HepG2 (cell line): ENCODE results near the gene NAV1. TPM values are rescaled to one million over a fixed set of nuclear protein-coding genes. Genes with fewer than 3 reads are reported as not detected.

Experiments used
- ATAC-seq: fragments of 200-7000 bp; cut with Tn5 transposase; 3 replicates; pipeline ENCODE4 v1.9.1; 2020; ENCODE audit warnings: mild to moderate bottlenecking, moderate library complexity
- BruUV-seq: library from RNA; stranded (reverse); fragments of 400-500 nt; replicated peaks from 2 replicates; lab custom pipeline; 2021; lab: Mats Ljungman, UMichigan
- CTCF ChIA-PET: fragments of 300-600 bp; formaldehyde crosslinking; extraction: SDS; loops from one replicate; lab custom pipeline; 2021; ENCODE audit warnings: low total read pairs, inconsistent platforms, low intra/inter-chr PET ratio; lab: Yijun Ruan, JAX
- POLR2A ChIA-PET: fragments of 350-600 bp; sonication (Branson Sonifier 250); formaldehyde crosslinking; loops from one replicate; lab custom pipeline; 2020; ENCODE audit warnings: antibody characterized with exemption, inconsistent platforms; lab: Yijun Ruan, JAX
- DNase-seq: peaks from one replicate; pipeline ENCODE4 v3.0.0-alpha.2; 2015; ENCODE audit warnings: low spot score
- FAIRE-seq: peaks from 3 replicates; lab custom pipeline; 2011; peaks lifted over from hg19 to GRCh38; lab: Jason Lieb, UNC
- H2AFZ ChIP-seq: one replicate; pipeline ENCODE4 v1.6.1; 2011; ENCODE audit warnings: low read length, inconsistent platforms
- H3K27ac ChIP-seq: fragments of 300-600 bp; 3 replicates; pipeline ENCODE4 v1.8.0; 2011; ENCODE audit warnings: mixed run types, mild to moderate bottlenecking, mixed read lengths, low read length, inconsistent platforms; ENCODE audit not compliant: insufficient read depth; ENCODE audit errors: extremely low read length
- H3K27me3 ChIP-seq, 2 experiments: fragments of 200-600 bp in 1 of 2; 2 replicates in 1 of 2; 3 replicates in 1 of 2; pipeline versions ENCODE4 v1.6.0 to v1.8.0; 2011; ENCODE audit warnings: low read length in 2 of 2, mild to moderate bottlenecking in 2 of 2, moderate library complexity in 2 of 2, inconsistent platforms in 1 of 2; ENCODE audit not compliant: insufficient read depth in 2 of 2, control insufficient read depth in 1 of 2
- H3K36me3 ChIP-seq, 2 experiments: fragments of 200-600 bp in 1 of 2; replicated peaks in 1 of 2; 2 replicates in 1 of 2; 3 replicates in 1 of 2; pipeline versions ENCODE4 v1.5.1 to v1.8.0; 2011; ENCODE audit warnings: low read length in 2 of 2, inconsistent platforms in 1 of 2; ENCODE audit not compliant: insufficient read depth in 2 of 2, control insufficient read depth in 1 of 2
- H3K4me1 ChIP-seq: 2 replicates; pipeline ENCODE4 v1.5.1; 2012; ENCODE audit warnings: low read length, inconsistent platforms; ENCODE audit not compliant: insufficient read depth
- H3K4me2 ChIP-seq: 2 replicates; pipeline ENCODE4 v1.6.0; 2011; ENCODE audit warnings: low read depth, low read length, inconsistent platforms
- H3K4me3 ChIP-seq, 3 experiments: fragments of 200-600 bp in 1 of 3; sonication (generic), shearing (Covaris generic) in 1 of 3; replicated peaks in 1 of 3; 2 replicates each; pipeline ENCODE4 v1.5.1; 2011 to 2016; ENCODE audit warnings: low read length in 3 of 3, inconsistent platforms in 2 of 3, low read depth in 2 of 3, mild to moderate bottlenecking in 2 of 3, control low read depth in 1 of 3, mixed read lengths in 1 of 3; ENCODE audit not compliant: insufficient read depth in 1 of 3
- H3K79me2 ChIP-seq: one replicate; pipeline ENCODE4 v1.6.1; 2011; ENCODE audit warnings: low read length, inconsistent platforms; ENCODE audit not compliant: insufficient read depth
- H3K9ac ChIP-seq: 2 replicates; pipeline ENCODE4 v1.6.0; 2011; ENCODE audit warnings: mild to moderate bottlenecking, low read depth, low read length, inconsistent platforms; ENCODE audit not compliant: insufficient read depth
- H3K9me3 ChIP-seq: 2 replicates; pipeline ENCODE4 v1.5.1; 2012; ENCODE audit warnings: mild to moderate bottlenecking, low read length
- H4K20me1 ChIP-seq: 2 replicates; pipeline ENCODE4 v1.6.0; 2011; ENCODE audit warnings: inconsistent platforms, mild to moderate bottlenecking, low read length, moderate library complexity; ENCODE audit not compliant: insufficient read depth
- ARNTL ChIP-seq: sonication (generic); formaldehyde crosslinking; IDR thresholded peaks from 2 replicates; pipeline ENCODE4 v1.4.0; 2020; ENCODE audit warnings: mild to moderate bottlenecking, missing genetic modification reagents
- BCL6 ChIP-seq: IDR thresholded peaks from 2 replicates; pipeline ENCODE4 v1.6.1; 2016; ENCODE audit warnings: missing genetic modification reagents, missing compliant biosample characterization
- HOXD1 ChIP-seq: sonication (generic); formaldehyde crosslinking; IDR thresholded peaks from 2 replicates; pipeline ENCODE4 v1.5.0; 2020; ENCODE audit warnings: missing genetic modification reagents
- IRX3 ChIP-seq: sonication (generic); formaldehyde crosslinking; IDR thresholded peaks from 2 replicates; pipeline ENCODE4 v1.8.1; 2023; ENCODE audit warnings: mild to moderate bottlenecking, low read depth, missing genetic modification reagents, borderline replicate concordance
- JARID2 ChIP-seq: sonication (generic); formaldehyde crosslinking; IDR thresholded peaks from 2 replicates; pipeline ENCODE4 v1.8.1; 2023; ENCODE audit warnings: missing genetic modification reagents, inconsistent platforms; ENCODE audit not compliant: insufficient replicate concordance
- TCF12 ChIP-seq, 2 experiments: fragments of 450-650 bp in 1 of 2; sonication (generic) in 1 of 2; formaldehyde crosslinking in 1 of 2; IDR thresholded peaks; 2 replicates each; pipeline versions ENCODE4 v1.6.1 to v1.8.0; 2017 to 2022; ENCODE audit warnings: antibody characterized with exemption in 1 of 2, mild to moderate bottlenecking in 1 of 2, missing genetic modification reagents in 1 of 2, moderate library complexity in 1 of 2
- ZNF629 ChIP-seq: sonication (generic); formaldehyde crosslinking; conservative IDR thresholded peaks from 2 replicates; pipeline ENCODE4 v1.5.0; 2020; ENCODE audit warnings: missing genetic modification reagents
- ZNF788 ChIP-seq: sonication (generic); formaldehyde crosslinking; IDR thresholded peaks from 2 replicates; pipeline ENCODE4 v1.5.0; 2020; ENCODE audit warnings: mild to moderate bottlenecking, missing genetic modification reagents, borderline replicate concordance
- WGBS: methylation state at CpG from one replicate; pipeline ENCODE4 v1.1.6; 2017; ENCODE audit warnings: low lambda C conversion rate; 5-methylcytosine and 5-hydroxymethylcytosine counted together
- in situ Hi-C: cut with HindIII; loops from 2 replicates; pipeline ENCODE4 v1.10.0; 2017; ENCODE audit warnings: low pct_unique_long_range_greater_than_20kb; ENCODE audit not compliant: extremely low pct_ligation_motif_present
- intact Hi-C: fragments of 100-400 bp; cut with micrococcal nuclease; formaldehyde crosslinking; loops from one replicate; pipeline ENCODE4 v1.10.0; 2022; ENCODE audit not compliant: unreplicated experiment
- polyA plus RNA-seq, 8 experiments: library from polyadenylated mRNA; depleted of rRNA in 3 of 8; stranded (reverse) in 7 of 8; unstranded in 1 of 8; fragments of >200 nt; fragmentation: Illumina TruSeq in 4 of 8; extraction: Trizol in 4 of 8; gene quantifications; 2 replicates each; pipeline versions ENCODE4 v1.2.1 to v1.2.3, GENCODE V29; 2011 to 2016; ENCODE audit warnings: low read depth in 4 of 8, missing spikeins in 1 of 8, mixed read lengths in 1 of 8; ENCODE audit not compliant: insufficient read depth in 1 of 8
- total RNA-seq, 5 experiments: library from RNA; depleted of rRNA; stranded (reverse); fragments of >200 nt; fragmentation: Illumina TruSeq; extraction: Trizol; gene quantifications; 2 replicates each; pipeline ENCODE4 v1.2.3, GENCODE V29; 2016; ENCODE audit warnings: low read depth in 1 of 5
- TF ChIP-seq, protein P1 (sequence below): sonication (generic); formaldehyde crosslinking; IDR thresholded peaks from 2 replicates; pipeline ENCODE4 v1.8.0; 2022; ENCODE audit warnings: low read depth, missing genetic modification reagents
- TF ChIP-seq, protein P2 (sequence below): sonication (generic); formaldehyde crosslinking; IDR thresholded peaks from 2 replicates; pipeline ENCODE4 v1.4.0; 2020; ENCODE audit warnings: mild to moderate bottlenecking, missing genetic modification reagents

NAV1 gene
- total and polyA plus RNA-seq, 2 of the 13 experiments (the other 11 are each of a cell fraction or from before 2014, with no cell fraction given), result not detected

GRCh38 chr1:201561195-201561564 is 22.3 kb downstream of the NAV1 start:
- Histone ChIP-seq H2AFZ (no peak overlapping the region), H3K27me3 (peaks cover 4 to 43% of the 10 kb centered on the region in 2 experiments; a peak in 3 of 5 replicates), H3K9me3 (no peaks in the 10 kb centered on the region), H3K4me2 (no peak overlapping the region), H3K4me1 (no peaks in the 10 kb centered on the region), H3K79me2 (no peaks in the 10 kb centered on the region), H4K20me1 (no peaks in the 10 kb centered on the region), H3K9ac (no peak overlapping the region), H3K36me3 (no peaks in the 10 kb centered on the region), H3K4me3 (no peak overlapping the region), H3K27ac (no peak overlapping the region)
- no TSS peak for BruUV-seq
- no peak for DNase-seq
- ChIA-PET POLR2A (no interaction called here), CTCF (interaction anchor here (3.5 kb wide), 1 partner anchor 143 kb away, joined by 28 read pairs; no protein-coding TSS in a partner anchor)
- in situ Hi-C loops, result loop anchor here (10.0 kb wide), 1 partner anchor 224 kb away; no protein-coding TSS in a partner anchor
- ATAC-seq, result no peak
- intact Hi-C loops, result no loop called here
- 39% methylated on average over 3 of the region's 3 CpGs for WGBS
- TF ChIP-seq, protein P1, sequence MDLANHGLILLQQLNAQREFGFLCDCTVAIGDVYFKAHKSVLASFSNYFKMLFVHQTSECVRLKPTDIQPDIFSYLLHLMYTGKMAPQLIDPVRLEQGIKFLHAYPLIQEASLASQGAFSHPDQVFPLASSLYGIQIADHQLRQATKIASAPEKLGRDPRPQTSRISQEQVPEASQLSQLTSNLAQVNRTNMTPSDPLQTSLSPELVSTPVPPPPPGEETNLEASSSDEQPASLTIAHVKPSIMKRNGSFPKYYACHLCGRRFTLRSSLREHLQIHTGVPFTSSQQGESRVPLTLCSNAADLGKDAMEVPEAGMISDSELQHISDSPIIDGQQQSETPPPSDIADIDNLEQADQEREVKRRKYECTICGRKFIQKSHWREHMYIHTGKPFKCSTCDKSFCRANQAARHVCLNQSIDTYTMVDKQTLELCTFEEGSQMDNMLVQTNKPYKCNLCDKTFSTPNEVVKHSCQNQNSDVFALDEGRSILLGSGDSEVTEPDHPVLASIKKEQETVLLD, result no peak
- TF ChIP-seq IRX3 (CRISPR knock-in tag) (no peak), JARID2 (CRISPR knock-in tag) (no peak), BCL6 (no peak), ARNTL (CRISPR knock-in tag) (no peak), ZNF629 (no peak), ZNF788 (CRISPR knock-in tag) (no peak), TCF12 (IDR thresholded peaks at IDR 0.05) (no peak), TCF12 (CRISPR knock-in tag; IDR thresholded peaks at IDR 0.05) (no peak), HOXD1 (CRISPR knock-in tag) (no peak)
- TF ChIP-seq, protein P2, sequence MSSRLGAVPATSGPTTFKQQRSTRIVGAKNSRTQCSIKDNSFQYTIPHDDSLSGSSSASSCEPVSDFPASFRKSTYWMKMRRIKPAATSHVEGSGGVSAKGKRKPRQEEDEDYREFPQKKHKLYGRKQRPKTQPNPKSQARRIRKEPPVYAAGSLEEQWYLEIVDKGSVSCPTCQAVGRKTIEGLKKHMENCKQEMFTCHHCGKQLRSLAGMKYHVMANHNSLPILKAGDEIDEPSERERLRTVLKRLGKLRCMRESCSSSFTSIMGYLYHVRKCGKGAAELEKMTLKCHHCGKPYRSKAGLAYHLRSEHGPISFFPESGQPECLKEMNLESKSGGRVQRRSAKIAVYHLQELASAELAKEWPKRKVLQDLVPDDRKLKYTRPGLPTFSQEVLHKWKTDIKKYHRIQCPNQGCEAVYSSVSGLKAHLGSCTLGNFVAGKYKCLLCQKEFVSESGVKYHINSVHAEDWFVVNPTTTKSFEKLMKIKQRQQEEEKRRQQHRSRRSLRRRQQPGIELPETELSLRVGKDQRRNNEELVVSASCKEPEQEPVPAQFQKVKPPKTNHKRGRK (CRISPR knock-in tag), result no peak
- FAIRE-seq, result no peak
